Esophagus muscularis mucosa (tissue), 3 donors: ENCODE results near the gene POU4F3.

Experiments
- POLR2A ChIP-seq: fragments of 450-650 bp; IDR thresholded peaks from one replicate; pipeline ENCODE4 v1.6.1; 2017; ENCODE audit warnings: antibody characterized with exemption, moderate library complexity, mild to moderate bottlenecking, low read depth
- TF ChIP-seq, protein P1 (sequence below), 3 experiments: fragments of 200-600 bp in 2 of 3; fragments of 450-650 bp in 1 of 3; sonication (generic) in 2 of 3; IDR thresholded peaks; one replicate each; pipeline ENCODE4 v1.5.1; 2017 to 2019; ENCODE audit warnings: antibody characterized with exemption in 3 of 3, mild to moderate bottlenecking in 2 of 3, moderate library complexity in 1 of 3

DNA sequence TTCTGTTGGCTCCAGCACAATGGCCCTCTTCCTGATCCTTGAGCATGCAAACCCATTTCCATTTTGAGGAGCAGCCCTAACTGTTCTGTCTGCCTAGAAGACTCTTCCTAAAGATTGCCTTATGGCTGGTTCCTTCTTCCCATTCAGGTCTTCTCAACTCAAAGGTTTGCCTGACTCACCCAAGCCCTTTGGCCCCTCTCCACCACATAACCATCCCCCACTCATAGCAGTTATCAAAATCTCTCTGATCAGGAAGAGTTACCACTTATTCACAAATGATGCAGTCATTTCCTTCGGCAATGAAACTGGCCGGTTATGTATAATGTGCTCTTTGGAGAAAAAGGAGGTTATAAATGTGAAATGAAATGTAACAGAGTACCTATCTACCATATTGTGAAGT is 8.9 kb upstream of the POU4F3 start:
- TF ChIP-seq, protein P1, sequence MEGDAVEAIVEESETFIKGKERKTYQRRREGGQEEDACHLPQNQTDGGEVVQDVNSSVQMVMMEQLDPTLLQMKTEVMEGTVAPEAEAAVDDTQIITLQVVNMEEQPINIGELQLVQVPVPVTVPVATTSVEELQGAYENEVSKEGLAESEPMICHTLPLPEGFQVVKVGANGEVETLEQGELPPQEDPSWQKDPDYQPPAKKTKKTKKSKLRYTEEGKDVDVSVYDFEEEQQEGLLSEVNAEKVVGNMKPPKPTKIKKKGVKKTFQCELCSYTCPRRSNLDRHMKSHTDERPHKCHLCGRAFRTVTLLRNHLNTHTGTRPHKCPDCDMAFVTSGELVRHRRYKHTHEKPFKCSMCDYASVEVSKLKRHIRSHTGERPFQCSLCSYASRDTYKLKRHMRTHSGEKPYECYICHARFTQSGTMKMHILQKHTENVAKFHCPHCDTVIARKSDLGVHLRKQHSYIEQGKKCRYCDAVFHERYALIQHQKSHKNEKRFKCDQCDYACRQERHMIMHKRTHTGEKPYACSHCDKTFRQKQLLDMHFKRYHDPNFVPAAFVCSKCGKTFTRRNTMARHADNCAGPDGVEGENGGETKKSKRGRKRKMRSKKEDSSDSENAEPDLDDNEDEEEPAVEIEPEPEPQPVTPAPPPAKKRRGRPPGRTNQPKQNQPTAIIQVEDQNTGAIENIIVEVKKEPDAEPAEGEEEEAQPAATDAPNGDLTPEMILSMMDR (IDR thresholded peaks at IDR 0.05) = no peak
- TF ChIP-seq POLR2A = no peak
